ENCODE data around the gene C1QTNF6.

Gene C1QTNF6

DNA sequence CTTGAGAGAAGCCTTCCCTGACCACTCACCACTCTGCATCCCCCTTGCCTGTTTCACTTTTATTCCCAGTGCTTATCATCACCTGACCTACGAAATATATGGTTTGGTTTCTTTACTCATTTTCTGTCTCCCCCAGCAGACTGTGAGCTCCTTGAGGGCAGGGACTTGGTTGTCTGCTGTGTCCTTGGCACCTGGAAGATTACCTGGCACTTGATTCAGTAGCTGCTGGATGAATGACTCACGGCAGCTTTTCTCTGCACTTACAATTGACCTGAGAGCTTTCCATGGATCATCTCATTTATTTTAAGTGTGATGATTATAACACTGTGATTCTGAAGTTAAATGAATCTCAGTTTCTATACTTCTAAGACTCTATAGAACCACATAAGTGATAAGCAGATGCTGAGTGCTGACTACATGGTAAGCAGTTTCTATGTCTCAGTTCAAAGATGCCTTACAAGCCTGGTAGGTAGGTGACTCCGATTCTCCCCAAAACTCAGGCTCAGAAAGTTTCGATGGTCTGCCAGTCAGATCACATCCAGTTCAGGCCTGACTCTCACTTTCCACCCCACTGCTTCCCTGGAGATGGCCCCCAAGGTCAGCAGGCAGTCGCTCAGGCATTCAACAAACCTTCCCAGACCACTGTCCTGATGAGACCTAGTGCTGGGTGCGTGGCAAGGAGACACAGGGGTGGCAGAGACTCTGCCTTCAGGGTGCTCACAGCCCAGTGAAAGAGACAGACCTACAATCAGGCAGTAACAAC is 50.0 kb downstream of the C1QTNF6 start:
- no peak for TF ChIP-seq CTCF (conservative IDR thresholded peaks at IDR 0.05; ENCODE audit: low read depth, low read length)
- DNase-seq (ENCODE audit: low read depth) = no peak
- H3K4me3 ChIP-seq (ENCODE audit: low read depth, low read length) = no peak overlapping the region

DNA sequence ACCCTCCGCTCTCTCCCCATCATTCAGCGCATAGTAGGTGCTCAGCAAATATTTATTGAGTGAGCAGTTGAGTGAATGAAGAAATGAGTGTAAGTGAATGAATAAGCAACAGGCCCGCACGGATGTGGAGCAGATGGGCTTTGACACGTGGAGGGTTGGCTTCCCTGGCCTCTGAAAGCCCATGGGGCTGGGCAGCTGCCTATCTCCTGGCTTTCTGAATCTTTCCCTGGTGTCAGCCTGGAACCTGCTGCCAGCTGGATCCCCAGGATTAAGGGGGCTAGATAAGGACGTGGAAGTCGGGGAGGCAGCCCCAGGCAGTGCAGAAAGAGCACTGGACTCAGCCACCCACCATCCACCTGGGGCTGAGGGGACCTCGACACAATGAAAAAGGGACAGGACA is 50.9 kb downstream of the C1QTNF6 start:
- no peak for DNase-seq (ENCODE audit: low read depth)
- no peak for TF ChIP-seq CTCF (conservative IDR thresholded peaks at IDR 0.05; ENCODE audit: low read depth, low read length)

DNA sequence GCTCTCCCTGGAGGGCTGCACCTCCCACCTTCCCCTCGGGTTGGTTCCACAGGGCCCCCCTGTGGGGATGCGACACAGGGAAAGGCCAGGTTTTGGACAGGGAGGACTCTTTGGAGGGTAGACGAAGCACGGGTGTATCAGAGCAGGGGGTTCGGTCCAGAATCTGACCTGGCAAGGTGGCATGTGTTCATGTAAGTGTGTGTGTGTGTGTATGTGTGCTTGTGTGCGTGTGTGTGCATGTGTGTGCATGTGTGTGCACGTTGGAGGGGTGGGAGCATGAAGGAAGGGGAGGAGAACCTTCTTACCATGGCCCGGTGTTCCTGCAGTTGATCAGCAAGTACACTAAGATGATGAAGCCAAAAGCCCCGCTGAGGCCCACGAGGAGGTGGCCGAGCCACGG is 53.0 kb downstream of the C1QTNF6 start:
- DNase-seq (ENCODE audit: low read depth) = no peak
- H3K4me3 ChIP-seq (ENCODE audit: low read depth, low read length) = no peak overlapping the region
- no peak for TF ChIP-seq CTCF (conservative IDR thresholded peaks at IDR 0.05; ENCODE audit: low read depth, low read length)

More for the DNA sequence above, 50.9 kb downstream of the C1QTNF6 start:
- H3K4me3 ChIP-seq (ENCODE audit: low read depth, low read length) = no peak overlapping the region

GRCh38 chr22:37133304-37134018 is 54.6 kb downstream of the C1QTNF6 start:
- TF ChIP-seq CTCF (conservative IDR thresholded peaks at IDR 0.05; ENCODE audit: low read depth, low read length) = no peak
- DNase-seq (ENCODE audit: low read depth) = no peak
- no peak overlapping the region for H3K4me3 ChIP-seq (ENCODE audit: low read depth, low read length)

DNA sequence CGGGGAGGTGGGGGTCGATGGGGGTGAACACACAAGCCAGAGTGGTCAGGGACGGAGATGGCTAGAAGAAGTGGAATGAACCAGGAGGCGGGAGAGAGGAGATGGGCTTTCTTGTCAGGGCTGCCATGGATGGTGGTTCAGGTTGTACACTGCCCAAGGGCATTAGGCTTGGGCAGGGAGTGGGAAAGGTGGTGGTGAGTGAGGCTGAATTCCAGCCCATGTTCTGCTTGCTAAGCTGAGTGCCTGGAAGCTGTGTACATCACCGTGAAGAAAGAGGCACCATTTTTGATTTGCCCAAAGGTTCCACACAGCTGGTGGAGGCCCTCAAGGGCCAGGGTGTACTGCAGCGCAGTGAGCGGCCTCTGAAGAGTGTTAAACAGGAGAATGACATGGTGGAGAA is 55.3 kb downstream of the C1QTNF6 start:
- H3K4me3 ChIP-seq (ENCODE audit: low read depth, low read length) = no peak overlapping the region
- TF ChIP-seq CTCF (conservative IDR thresholded peaks at IDR 0.05; ENCODE audit: low read depth, low read length) = no peak

More for the DNA sequence above, 55.3 kb downstream of the C1QTNF6 start:
- DNase-seq (ENCODE audit: low read depth) = no peak

Measured in choroid plexus epithelial cell (primary cell).